Lung microvascular endothelial cell (primary cell): ENCODE data around the gene TMEM222. TPM values are rescaled to one million over a fixed set of nuclear protein-coding genes. Genes with fewer than 3 reads are reported as not detected.

Experiments used
- DNase-seq, 2 donors: peaks; one replicate each; pipeline versions ENCODE4 v3.0.0 to v3.0.0-alpha.2; 2010; ENCODE audit warnings: low read depth in 2 of 2
- total RNA-seq: library from RNA; depleted of rRNA; stranded (reverse); fragments of >200 nt; gene quantifications from 2 replicates; pipeline ENCODE4 v1.2.1, GENCODE V29; 2014

TMEM222 gene
- total RNA-seq, 1 donor from 2014 or later: 24.2 TPM

GRCh38 chr1:27306071-27306470 lies 15.9 kb upstream of the TMEM222 start:
- no peak for DNase-seq

GRCh38 chr1:27306892-27307761 lies 14.8 kb upstream of the TMEM222 start:
- no peak for DNase-seq

GRCh38 chr1:27307874-27308598 lies 13.9 kb upstream of the TMEM222 start:
- no peak for DNase-seq

- DNase-seq: no peak
Observed at GRCh38 chr1:27314169-27314568, 7.8 kb upstream of the TMEM222 start.

- no peak for DNase-seq
Observed at GRCh38 chr1:27314737-27315136, 7.2 kb upstream of the TMEM222 start.

GRCh38 chr1:27316860-27317259 lies 5.1 kb upstream of the TMEM222 start:
- DNase-seq: no peak

GRCh38 chr1:27318136-27318535 lies 3.8 kb upstream of the TMEM222 start:
- DNase-seq: no peak

GRCh38 chr1:27318596-27318995 lies 3.4 kb upstream of the TMEM222 start:
- no peak for DNase-seq

GRCh38 chr1:27322569-27323240 lies 742 bp downstream of the TMEM222 start:
- DNase-seq: no peak

GRCh38 chr1:27325286-27325685 lies 3.3 kb downstream of the TMEM222 start:
- no peak for DNase-seq

GRCh38 chr1:27327964-27328363 lies 6.0 kb downstream of the TMEM222 start:
- DNase-seq: no peak

- DNase-seq: no peak
Observed at GRCh38 chr1:27330786-27331185, 8.8 kb downstream of the TMEM222 start.

GRCh38 chr1:27331426-27331825 lies 9.5 kb downstream of the TMEM222 start:
- DNase-seq: no peak

GRCh38 chr1:27331922-27332321 lies 10.0 kb downstream of the TMEM222 start:
- no peak for DNase-seq

GRCh38 chr1:27332536-27333281 lies 10.7 kb downstream of the TMEM222 start:
- peak; percentile 59 to 63 for DNase-seq

- no peak for DNase-seq
Observed at GRCh38 chr1:27333717-27334279, 11.8 kb downstream of the TMEM222 start.

- no peak for DNase-seq
Observed at GRCh38 chr1:27335506-27336422, 13.8 kb downstream of the TMEM222 start.

- no peak for DNase-seq
Observed at GRCh38 chr1:27336756-27337155, 14.8 kb downstream of the TMEM222 start.

- DNase-seq: no peak
Observed at GRCh38 chr1:27338751-27339150, 16.8 kb downstream of the TMEM222 start.

GRCh38 chr1:27339213-27339612 lies 17.2 kb downstream of the TMEM222 start:
- DNase-seq: no peak
